Skeletal muscle tissue (tissue), 4 donors: Measurements from ENCODE around the gene FAM53B. TPM values are rescaled to one million over a fixed set of nuclear protein-coding genes. Genes with fewer than 3 reads are reported as not detected.

Experiments
- H3K27ac ChIP-seq: one replicate; pipeline ENCODE4 v1.7.0; 2013; ENCODE audit warnings: mild to moderate bottlenecking, low read depth, low read length, inconsistent platforms
- H3K27me3 ChIP-seq, 3 donors: one replicate each; pipeline ENCODE4 v1.7.0; 2013; ENCODE audit warnings: low read length in 3 of 3; ENCODE audit not compliant: control insufficient read depth in 3 of 3, insufficient read depth in 3 of 3
- H3K36me3 ChIP-seq, 3 donors: one replicate each; pipeline ENCODE4 v1.7.0; 2013; ENCODE audit warnings: low read length in 3 of 3; ENCODE audit not compliant: control insufficient read depth in 3 of 3, insufficient read depth in 3 of 3
- H3K4me1 ChIP-seq, 3 donors: one replicate each; pipeline ENCODE4 v1.7.0; 2013; ENCODE audit warnings: low read length in 3 of 3, mild to moderate bottlenecking in 3 of 3; ENCODE audit not compliant: control insufficient read depth in 3 of 3, insufficient read depth in 3 of 3
- H3K4me3 ChIP-seq, 3 donors: one replicate each; pipeline ENCODE4 v1.7.0; 2013; ENCODE audit warnings: low read length in 3 of 3
- H3K9ac ChIP-seq, 3 donors: one replicate each; pipeline ENCODE4 v1.7.0; 2013; ENCODE audit warnings: low read length in 3 of 3, mild to moderate bottlenecking in 3 of 3, moderate library complexity in 2 of 3, low read depth in 1 of 3
- H3K9me3 ChIP-seq, 3 donors: one replicate each; pipeline ENCODE4 v1.7.0; 2013; ENCODE audit warnings: low read length in 3 of 3; ENCODE audit not compliant: control insufficient read depth in 3 of 3
- total RNA-seq: library from RNA; depleted of rRNA; stranded (reverse); fragments of >200 nt; gene quantifications from one replicate; pipeline ENCODE4 v1.2.3, GENCODE V29; 2014
- donor health status: Osteomylitis.

The FAM53B gene
- total RNA-seq, 1 donor from 2014 or later: 32.4 TPM

- Histone ChIP-seq H3K9me3 (no peaks in the 10 kb centered on the region), H3K27ac (peak overlapping the region; percentile 81), H3K27me3 (no peaks in the 10 kb centered on the region), H3K4me3 (no peak overlapping the region), H3K4me1 (peaks cover 50 to 72% (median 67%) of the 10 kb centered on the region in 3 donors), H3K9ac (peak overlapping the region in 2 of 3 donors; percentile 33 to 71), H3K36me3 (peaks cover 7 to 9% (median 8%) of the 10 kb centered on the region in 3 donors)
These were observed 49.5 kb downstream of the FAM53B start for GRCh38 chr10:124694481-124695220.

- H3K9ac ChIP-seq: peak overlapping the region; percentile 39 to 77 (median 71)
- H3K4me3 ChIP-seq: peak overlapping the region in 1 of 3 donors; percentile 10
- peak overlapping the region; percentile 81 for H3K27ac ChIP-seq
- H3K36me3 ChIP-seq: peaks cover 7 to 9% (median 8%) of the 10 kb centered on the region in 3 donors
- peaks cover 50 to 72% (median 67%) of the 10 kb centered on the region in 3 donors for H3K4me1 ChIP-seq
- no peaks in the 10 kb centered on the region for H3K27me3 ChIP-seq
- no peaks in the 10 kb centered on the region for H3K9me3 ChIP-seq
These were observed 50.3 kb downstream of the FAM53B start for GRCh38 chr10:124693801-124694416.

- peaks cover 50 to 72% (median 67%) of the 10 kb centered on the region in 3 donors for H3K4me1 ChIP-seq
- H3K36me3 ChIP-seq: peaks cover 7 to 9% (median 8%) of the 10 kb centered on the region in 3 donors
- peak overlapping the region; percentile 81 for H3K27ac ChIP-seq
- peak overlapping the region; percentile 39 to 77 (median 71) for H3K9ac ChIP-seq
- H3K4me3 ChIP-seq: peak overlapping the region in 1 of 3 donors; percentile 10
- no peaks in the 10 kb centered on the region for H3K9me3 ChIP-seq
- no peaks in the 10 kb centered on the region for H3K27me3 ChIP-seq
These were observed 50.8 kb downstream of the FAM53B start for GRCh38 chr10:124693396-124693795.

- Histone ChIP-seq H3K36me3 (peaks cover 7 to 9% (median 8%) of the 10 kb centered on the region in 3 donors), H3K27me3 (no peaks in the 10 kb centered on the region), H3K4me1 (peaks cover 48 to 72% (median 65%) of the 10 kb centered on the region in 3 donors), H3K9ac (peak overlapping the region in 1 of 3 donors; percentile 25), H3K4me3 (no peak overlapping the region), H3K27ac (no peak overlapping the region), H3K9me3 (no peaks in the 10 kb centered on the region)
These were observed 52.1 kb downstream of the FAM53B start for GRCh38 chr10:124692100-124692446.

GRCh38 chr10:124691421-124692099 lies 52.6 kb downstream of the FAM53B start:
- Histone ChIP-seq H3K9ac (peak overlapping the region in 1 of 3 donors; percentile 25), H3K27me3 (no peaks in the 10 kb centered on the region), H3K4me3 (no peak overlapping the region), H3K36me3 (peaks cover 7 to 9% (median 8%) of the 10 kb centered on the region in 3 donors), H3K27ac (no peak overlapping the region), H3K9me3 (no peaks in the 10 kb centered on the region), H3K4me1 (peaks cover 53 to 72% (median 68%) of the 10 kb centered on the region in 3 donors)

- Histone ChIP-seq H3K4me1 (peaks cover 55 to 73% (median 73%) of the 10 kb centered on the region in 3 donors), H3K4me3 (no peak overlapping the region), H3K27me3 (no peaks in the 10 kb centered on the region), H3K36me3 (peaks cover 7 to 9% (median 8%) of the 10 kb centered on the region in 3 donors), H3K9me3 (no peaks in the 10 kb centered on the region), H3K27ac (no peak overlapping the region), H3K9ac (no peak overlapping the region)
These were observed 53.2 kb downstream of the FAM53B start for GRCh38 chr10:124691002-124691401.

GRCh38 chr10:124689911-124690498 lies 54.2 kb downstream of the FAM53B start:
- Histone ChIP-seq H3K9ac (no peak overlapping the region), H3K4me3 (no peak overlapping the region), H3K27ac (peak overlapping the region; percentile 64), H3K9me3 (no peaks in the 10 kb centered on the region), H3K4me1 (peaks cover 64 to 80% (median 80%) of the 10 kb centered on the region in 3 donors), H3K27me3 (no peaks in the 10 kb centered on the region), H3K36me3 (peaks cover 4 to 7% (median 7%) of the 10 kb centered on the region in 3 donors)

- peaks cover 69 to 83% (median 81%) of the 10 kb centered on the region in 3 donors for H3K4me1 ChIP-seq
- H3K9me3 ChIP-seq: no peaks in the 10 kb centered on the region
- H3K36me3 ChIP-seq: peaks cover 0 to 4% (median 0%) of the 10 kb centered on the region in 3 donors
- no peak overlapping the region for H3K9ac ChIP-seq
- H3K27me3 ChIP-seq: no peaks in the 10 kb centered on the region
- H3K4me3 ChIP-seq: no peak overlapping the region
- peak overlapping the region; percentile 64 for H3K27ac ChIP-seq
These were observed 55.1 kb downstream of the FAM53B start for GRCh38 chr10:124688889-124689670.

GRCh38 chr10:124688386-124688785 lies 55.8 kb downstream of the FAM53B start:
- Histone ChIP-seq H3K27ac (peak overlapping the region; percentile 64), H3K4me1 (peaks cover 69 to 81% (median 81%) of the 10 kb centered on the region in 3 donors), H3K4me3 (no peak overlapping the region)

More at GRCh38 chr10:124688386-124688785, 55.8 kb downstream of the FAM53B start:
- H3K9me3 ChIP-seq: no peaks in the 10 kb centered on the region
- no peak overlapping the region for H3K9ac ChIP-seq
- H3K27me3 ChIP-seq: no peaks in the 10 kb centered on the region
- H3K36me3 ChIP-seq: peaks cover 0 to 2% (median 0%) of the 10 kb centered on the region in 3 donors
